Measurements from ENCODE around the gene SMPD4. TPM values are rescaled to one million over a fixed set of nuclear protein-coding genes. Genes with fewer than 3 reads are reported as not detected.
A peak's percentile ranks its signal among the peaks of the same experiment; 100 is the strongest.
"Not testable (repeated sequence)": the region's sequence is repeated elsewhere in the genome, so short reads cannot be mapped to it uniquely, and the experiment has no call there.

SMPD4 gene
- total RNA-seq, 1 donor from 2014 or later = 26.7 TPM

GRCh38 chr2:130156624-130157004 is 24.8 kb downstream of the SMPD4 start:
- DNase-seq = peak; percentile 5
- peaks cover 45% of the 10 kb centered on the region for H3K36me3 ChIP-seq
- no peak overlapping the region for H3K4me3 ChIP-seq
- intact Hi-C loops (cut with micrococcal nuclease) = no loop called here
- H3K27ac ChIP-seq (replicated peaks) = no peak overlapping the region
- peaks cover 10% of the 10 kb centered on the region for H3K4me1 ChIP-seq
- no peaks in the 10 kb centered on the region for H3K27me3 ChIP-seq (ENCODE audit: low read depth)
- TF ChIP-seq, protein P1, sequence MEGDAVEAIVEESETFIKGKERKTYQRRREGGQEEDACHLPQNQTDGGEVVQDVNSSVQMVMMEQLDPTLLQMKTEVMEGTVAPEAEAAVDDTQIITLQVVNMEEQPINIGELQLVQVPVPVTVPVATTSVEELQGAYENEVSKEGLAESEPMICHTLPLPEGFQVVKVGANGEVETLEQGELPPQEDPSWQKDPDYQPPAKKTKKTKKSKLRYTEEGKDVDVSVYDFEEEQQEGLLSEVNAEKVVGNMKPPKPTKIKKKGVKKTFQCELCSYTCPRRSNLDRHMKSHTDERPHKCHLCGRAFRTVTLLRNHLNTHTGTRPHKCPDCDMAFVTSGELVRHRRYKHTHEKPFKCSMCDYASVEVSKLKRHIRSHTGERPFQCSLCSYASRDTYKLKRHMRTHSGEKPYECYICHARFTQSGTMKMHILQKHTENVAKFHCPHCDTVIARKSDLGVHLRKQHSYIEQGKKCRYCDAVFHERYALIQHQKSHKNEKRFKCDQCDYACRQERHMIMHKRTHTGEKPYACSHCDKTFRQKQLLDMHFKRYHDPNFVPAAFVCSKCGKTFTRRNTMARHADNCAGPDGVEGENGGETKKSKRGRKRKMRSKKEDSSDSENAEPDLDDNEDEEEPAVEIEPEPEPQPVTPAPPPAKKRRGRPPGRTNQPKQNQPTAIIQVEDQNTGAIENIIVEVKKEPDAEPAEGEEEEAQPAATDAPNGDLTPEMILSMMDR (IDR thresholded peaks at IDR 0.05; ENCODE audit: borderline replicate concordance) = no peak
- no peaks in the 10 kb centered on the region for H3K9me3 ChIP-seq (replicated peaks)

- not testable (repeated sequence) for H3K27ac ChIP-seq (replicated peaks)
- peaks cover 45% of the 10 kb centered on the region for H3K36me3 ChIP-seq
These were observed 25.3 kb downstream of the SMPD4 start for GRCh38 chr2:130155956-130156623.

DNA sequence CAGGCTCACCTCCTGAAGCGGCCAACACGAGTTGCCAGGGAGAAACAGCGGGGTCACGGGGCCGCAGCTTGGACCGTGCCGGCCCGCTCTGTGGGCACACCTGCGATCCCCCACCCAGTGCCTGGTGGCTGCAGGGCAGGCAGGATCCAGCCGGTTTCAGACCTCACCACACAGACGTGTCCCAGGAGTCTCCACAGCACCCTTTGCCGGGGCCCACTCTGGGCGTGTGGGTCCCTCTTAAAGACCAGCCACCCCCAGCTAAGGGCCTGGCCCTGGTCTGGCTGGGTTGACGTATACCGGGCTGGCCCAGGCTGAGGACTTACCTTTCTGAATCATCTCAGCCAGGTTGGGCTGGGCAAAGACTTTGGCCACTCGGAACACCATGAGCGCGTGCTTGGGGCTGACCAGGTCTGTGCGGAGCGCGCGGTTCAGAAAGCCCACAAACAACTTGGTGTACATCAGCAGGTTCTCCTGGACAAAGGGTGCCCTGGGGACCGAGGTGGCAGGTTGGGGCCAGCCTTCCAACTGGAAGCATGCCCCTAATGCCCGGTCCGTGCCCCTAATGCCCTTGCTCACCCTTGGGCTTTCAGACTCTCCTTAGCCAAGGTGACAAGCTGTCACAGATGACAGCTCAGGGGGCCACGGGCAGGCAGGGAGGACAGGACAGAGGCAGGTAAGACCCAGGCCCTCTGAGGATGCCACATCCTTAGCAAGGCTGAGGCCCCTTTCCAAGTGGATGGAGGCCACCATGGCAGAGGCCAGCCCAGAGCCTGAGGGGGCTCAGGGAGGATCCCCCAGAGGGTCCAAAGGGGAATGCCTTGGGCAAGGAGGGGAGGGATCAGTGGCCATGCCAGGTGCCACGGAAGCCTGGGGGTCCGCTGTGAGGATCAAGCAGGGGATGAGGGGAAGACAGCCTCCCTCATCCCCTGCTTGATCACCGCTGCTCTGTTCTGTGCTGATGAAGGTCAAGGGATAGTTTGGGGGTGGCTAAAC is 26.3 kb downstream of the SMPD4 start:
- H3K36me3 ChIP-seq = peaks cover 45% of the 10 kb centered on the region
- no peaks in the 10 kb centered on the region for H3K27me3 ChIP-seq (ENCODE audit: low read depth)
- peaks cover 1% of the 10 kb centered on the region for H3K4me1 ChIP-seq
- H3K4me3 ChIP-seq = no peak overlapping the region
- no peaks in the 10 kb centered on the region for H3K9me3 ChIP-seq (replicated peaks)
- no peak overlapping the region for H3K27ac ChIP-seq (replicated peaks)
- TF ChIP-seq, protein P1 (IDR thresholded peaks at IDR 0.05; ENCODE audit: borderline replicate concordance) = no peak
- DNase-seq = peak; percentile 12
- intact Hi-C loops (cut with micrococcal nuclease) = no loop called here

More at GRCh38 chr2:130155956-130156623, 25.3 kb downstream of the SMPD4 start:
- peak; percentile 73 for DNase-seq
- H3K4me1 ChIP-seq; H3K27me3 ChIP-seq (ENCODE audit: low read depth); H3K9me3 ChIP-seq (replicated peaks); intact Hi-C loops (cut with micrococcal nuclease); H3K4me3 ChIP-seq: not testable (repeated sequence)
- TF ChIP-seq, protein P1 (IDR thresholded peaks at IDR 0.05; ENCODE audit: borderline replicate concordance) = peak; percentile 74

GRCh38 chr2:130154423-130154770 is 27.0 kb downstream of the SMPD4 start:
- intact Hi-C loops (cut with micrococcal nuclease); H3K4me3 ChIP-seq; H3K4me1 ChIP-seq; H3K27me3 ChIP-seq (ENCODE audit: low read depth); H3K27ac ChIP-seq (replicated peaks); H3K9me3 ChIP-seq (replicated peaks); DNase-seq: not testable (repeated sequence)
- H3K36me3 ChIP-seq = peaks cover 41% of the 10 kb centered on the region

DNA sequence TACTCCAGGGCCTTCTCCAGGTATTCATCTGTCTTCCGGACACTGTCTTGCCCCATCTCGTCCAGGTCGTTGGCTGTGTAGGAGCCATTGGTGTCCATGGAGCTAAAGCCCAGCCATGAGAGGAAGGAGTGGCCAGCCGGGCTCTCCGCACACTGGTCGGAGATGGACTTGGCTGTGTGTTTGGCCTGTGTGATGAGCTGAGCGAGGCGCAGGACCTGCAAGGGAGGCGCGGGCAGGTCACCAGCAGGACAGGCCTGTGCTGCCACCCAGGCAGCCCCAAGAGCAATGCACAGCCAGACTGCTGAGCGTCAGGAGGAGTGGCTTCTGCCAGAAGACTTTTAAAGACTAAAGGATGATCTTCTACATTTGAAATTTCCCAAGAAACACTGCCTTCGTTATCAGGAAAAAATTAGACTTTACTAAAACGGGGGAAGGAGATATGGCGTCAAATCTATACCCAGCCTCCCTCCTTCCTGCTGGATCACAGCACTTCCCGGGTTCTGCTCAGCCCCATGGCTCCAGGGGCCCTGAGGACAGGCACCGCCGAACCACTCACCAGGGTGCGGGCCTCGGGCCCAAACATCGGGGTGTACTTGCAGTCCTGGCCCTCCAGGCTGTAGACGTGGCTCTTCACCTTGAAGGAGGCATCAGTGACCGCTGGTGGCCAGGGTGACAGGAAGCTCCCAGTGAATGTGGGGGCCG is 27.5 kb downstream of the SMPD4 start:
- H3K4me3 ChIP-seq; H3K4me1 ChIP-seq; H3K27ac ChIP-seq (replicated peaks); H3K27me3 ChIP-seq (ENCODE audit: low read depth); H3K9me3 ChIP-seq (replicated peaks); DNase-seq; intact Hi-C loops (cut with micrococcal nuclease): not testable (repeated sequence)
- peaks cover 36% of the 10 kb centered on the region for H3K36me3 ChIP-seq

DNA sequence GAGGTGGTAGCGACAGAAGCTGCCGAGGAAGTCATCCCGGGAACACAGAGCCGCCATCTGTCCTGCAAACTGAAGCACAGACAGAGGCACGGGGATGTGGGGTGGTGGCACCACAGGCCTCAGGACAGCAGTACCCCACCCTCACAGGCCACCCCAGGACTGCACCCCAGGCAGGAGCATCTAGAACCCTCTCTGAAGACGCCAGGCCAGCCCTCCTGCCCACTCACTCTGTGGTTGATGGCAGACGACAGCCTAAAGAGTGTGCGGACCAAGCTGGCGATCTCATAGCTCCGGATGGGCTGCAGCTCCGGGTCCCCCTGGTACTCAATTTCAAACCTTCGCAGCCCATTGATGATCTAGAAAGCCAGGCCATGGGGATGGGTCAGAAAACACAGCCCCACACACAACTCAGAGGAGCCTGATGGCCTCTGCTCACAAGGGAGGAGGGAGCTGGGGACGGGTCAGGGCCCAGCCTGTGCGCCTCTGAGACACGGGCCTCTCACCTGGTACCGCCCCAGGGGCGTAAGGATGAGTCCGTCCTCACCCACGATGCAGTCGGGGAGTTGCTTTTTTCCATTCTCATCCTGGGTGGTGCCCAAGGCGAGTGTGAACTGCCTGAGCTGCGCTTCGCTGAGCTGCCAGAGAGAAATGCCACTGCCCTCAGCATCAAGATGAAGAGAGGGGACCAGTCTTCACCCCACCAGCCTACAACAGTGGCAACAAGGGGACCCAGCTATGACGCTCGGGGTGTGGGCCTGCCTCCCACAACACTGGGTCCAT is 28.4 kb downstream of the SMPD4 start:
- intact Hi-C loops (cut with micrococcal nuclease) = no loop called here
- Histone ChIP-seq H3K9me3 (replicated peaks) (no peaks in the 10 kb centered on the region), H3K27me3 (ENCODE audit: low read depth) (no peaks in the 10 kb centered on the region), H3K4me1 (no peaks in the 10 kb centered on the region), H3K4me3 (no peak overlapping the region), H3K27ac (replicated peaks) (no peak overlapping the region), H3K36me3 (peaks cover 34% of the 10 kb centered on the region)
- TF ChIP-seq, protein P1 (IDR thresholded peaks at IDR 0.05; ENCODE audit: borderline replicate concordance) = no peak
- no peak for DNase-seq

DNA sequence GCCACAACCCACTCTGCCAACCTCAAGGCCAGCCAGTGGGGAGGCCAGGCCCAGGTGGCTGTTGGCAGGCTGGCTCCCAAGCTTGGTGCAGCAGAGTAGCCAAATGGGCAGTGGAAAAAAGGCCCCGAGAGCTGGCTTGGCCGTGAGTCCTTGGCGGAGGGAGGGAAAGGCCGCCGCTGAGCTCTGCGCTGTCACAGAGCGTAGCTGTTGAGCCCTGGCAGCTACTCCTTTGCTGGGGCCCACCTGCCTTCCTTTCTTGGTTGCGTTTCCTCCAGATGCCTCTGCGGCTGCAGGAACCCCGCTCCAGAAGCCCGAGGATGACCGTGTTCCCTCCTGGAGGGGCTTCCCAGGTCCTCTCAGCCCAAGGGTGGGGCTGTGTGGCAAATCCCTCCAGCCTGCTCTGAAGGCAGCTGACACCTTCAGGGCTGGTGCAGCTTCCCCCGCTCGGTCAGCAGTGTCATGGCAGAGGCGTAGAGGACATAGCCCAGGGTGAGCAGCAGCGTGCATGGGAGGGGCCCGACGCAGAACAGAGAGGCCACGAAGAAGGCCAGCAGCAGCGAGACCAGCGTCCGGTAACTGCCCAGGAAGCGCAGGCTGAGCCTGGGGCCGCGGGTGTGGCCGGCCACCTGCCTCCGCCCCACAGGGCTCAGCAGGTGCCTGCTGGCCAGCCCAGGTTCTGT is 29.1 kb downstream of the SMPD4 start:
- H3K4me3 ChIP-seq; DNase-seq; H3K27me3 ChIP-seq (ENCODE audit: low read depth); intact Hi-C loops (cut with micrococcal nuclease); H3K9me3 ChIP-seq (replicated peaks); H3K4me1 ChIP-seq; H3K27ac ChIP-seq (replicated peaks): not testable (repeated sequence)
- peaks cover 34% of the 10 kb centered on the region for H3K36me3 ChIP-seq

GRCh38 chr2:130151145-130151512 is 30.3 kb downstream of the SMPD4 start:
- DNase-seq; H3K4me3 ChIP-seq; intact Hi-C loops (cut with micrococcal nuclease); H3K27ac ChIP-seq (replicated peaks); H3K27me3 ChIP-seq (ENCODE audit: low read depth); H3K9me3 ChIP-seq (replicated peaks); H3K4me1 ChIP-seq: not testable (repeated sequence)
- H3K36me3 ChIP-seq = peaks cover 34% of the 10 kb centered on the region

Data from left ventricle myocardium inferior (tissue), 1 donor.